Kidney (tissue), 22 donors: ENCODE results near the gene DNTT. TPM values are rescaled to one million over a fixed set of nuclear protein-coding genes. Genes with fewer than 3 reads are reported as not detected.

ENCODE experiments used
- DNase-seq, 5 donors: peaks; one replicate each; pipeline ENCODE4 v3.0.0-alpha.2; 2013 to 2020
- FAIRE-seq: peaks from 2 replicates; lab custom pipeline; 2012; peaks lifted over from hg19 to GRCh38; lab: Jason Lieb, UNC
- H3K27ac ChIP-seq, 2 donors: one replicate each; pipeline ENCODE4 v1.7.0; 2013; ENCODE audit warnings: low read depth in 2 of 2, low read length in 2 of 2, inconsistent platforms in 1 of 2
- H3K27me3 ChIP-seq: one replicate; pipeline ENCODE4 v1.7.1; 2013; ENCODE audit warnings: low read length, inconsistent platforms; ENCODE audit not compliant: control insufficient read depth, insufficient read depth
- H3K36me3 ChIP-seq, 3 donors: one replicate each; pipeline versions ENCODE4 v1.7.0 to v1.7.1; 2013; ENCODE audit warnings: low read length in 3 of 3, control low read depth in 1 of 3, inconsistent platforms in 1 of 3; ENCODE audit not compliant: insufficient read depth in 3 of 3, control insufficient read depth in 2 of 3
- H3K4me1 ChIP-seq, 3 donors: one replicate each; pipeline versions ENCODE4 v1.7.0 to v1.7.1; 2013; ENCODE audit warnings: low read length in 3 of 3, inconsistent platforms in 1 of 3, low read depth in 1 of 3; ENCODE audit not compliant: control insufficient read depth in 2 of 3, insufficient read depth in 2 of 3
- H3K4me3 ChIP-seq, 3 donors: one replicate each; pipeline versions ENCODE4 v1.7.0 to v1.8.1; 2013; ENCODE audit warnings: low read length in 3 of 3, control low read depth in 1 of 3, inconsistent platforms in 1 of 3
- H3K9ac ChIP-seq, 3 donors: one replicate each; pipeline versions ENCODE4 v1.7.0 to v1.7.1; 2013; ENCODE audit warnings: low read length in 3 of 3, control low read depth in 1 of 3, inconsistent platforms in 1 of 3
- H3K9me3 ChIP-seq, 3 donors: one replicate each; pipeline versions ENCODE4 v1.7.0 to v1.7.1; 2013; ENCODE audit warnings: low read length in 3 of 3, control low read depth in 1 of 3, inconsistent platforms in 1 of 3; ENCODE audit not compliant: control insufficient read depth in 2 of 3, insufficient read depth in 1 of 3
- CTCF ChIP-seq: IDR thresholded peaks from 3 replicates; pipeline ENCODE4 v1.5.1; 2012; ENCODE audit warnings: mild to moderate bottlenecking, moderate library complexity, borderline replicate concordance; ENCODE audit not compliant: insufficient read depth; ENCODE audit errors: extremely low read depth
- intact Hi-C: fragments of 100-400 bp; cut with DNase I; formaldehyde crosslinking; loops from one replicate; pipeline ENCODE4 v1.11.1; 2022
- long read RNA-seq, 10 donors: library from polyadenylated mRNA in 1 of 10; unstranded in 1 of 10; transcript quantifications; one replicate each; pipeline ENCODE4 v2.0.0 and lab custom pipeline, GENCODE V29; 2021 to 2026
- polyA plus RNA-seq: library from polyadenylated mRNA; stranded (reverse); fragments of 350-450 nt; fragmentation: Illumina TruSeq; extraction: RNeasy Lipid Tissue Mini Kit (QIAGEN cat#74804); gene quantifications from one replicate; pipeline ENCODE4 v1.2.3, GENCODE V29; 2014; ENCODE audit warnings: low read depth, low replicate concordance; ENCODE audit not compliant: insufficient read depth
- total RNA-seq: library from RNA; stranded (reverse); fragmentation: NEBNext Ultra II Directional; extraction: Animal tissue kit (Norgen Biotek cat#: 25700); gene quantifications from one replicate; pipeline ENCODE4 v1.2.1, GENCODE V29; 2021
- donor health status: control.
- donor health status: control.
- donor health status: control.
- donor health status: control.
- donor health status: control.
- donor health status: DM: yes; HTN: yes; CAD: no.
- donor health status: Normal renal cell carcinoma (clear cell type).

DNTT gene
- total RNA-seq (not detected), polyA plus RNA-seq (not detected)
- long read RNA-seq, donor 1 = 0 reads
- long read RNA-seq, donor 2 = 0 reads
- long read RNA-seq, donor 3 = 0 reads
- long read RNA-seq, donor 4 = 0 reads
- long read RNA-seq, donor 5 = 0 reads
- long read RNA-seq, donor 6 = 0 reads
- long read RNA-seq, donor 7 = 0 reads
- long read RNA-seq, donor 8 = 0 reads
- long read RNA-seq, donor 9 = 0 reads
- long read RNA-seq, donor 10 = 0 reads

- no peak for TF ChIP-seq CTCF
- no peak within 1 kb of the TSS for H3K9ac ChIP-seq
- no peak within 1 kb of the TSS for H3K4me3 ChIP-seq
- no peak for FAIRE-seq
- no peak within 1 kb of the TSS for H3K27ac ChIP-seq
- DNase-seq = no peak
- peaks cover 0 to 4% (median 0%) of the 10 kb centered on the region in 3 donors for H3K4me1 ChIP-seq
- intact Hi-C loops = no loop called here
- H3K27me3 ChIP-seq = no peaks in the 10 kb centered on the region
- H3K9me3 ChIP-seq = no peaks in the 10 kb centered on the region
- H3K36me3 ChIP-seq = no peaks in the 10 kb centered on the region
Observed at GRCh38 chr10:96304230-96304629, at the start of gene DNTT. DNTT (plus strand) TSS chr10:96304434; CDS start chr10:96304498, 64 bp downstream.

- FAIRE-seq = no peak
- intact Hi-C loops = no loop called here
- DNase-seq = no peak
- no peak overlapping the region for H3K27ac ChIP-seq
- no peak overlapping the region for H3K9ac ChIP-seq
- no peaks in the 10 kb centered on the region for H3K36me3 ChIP-seq
- H3K4me1 ChIP-seq = peaks cover 0 to 7% (median 0%) of the 10 kb centered on the region in 3 donors
- no peaks in the 10 kb centered on the region for H3K9me3 ChIP-seq
- TF ChIP-seq CTCF = no peak
- H3K4me3 ChIP-seq = no peak overlapping the region
- no peaks in the 10 kb centered on the region for H3K27me3 ChIP-seq
Observed at GRCh38 chr10:96254976-96255375, 49.3 kb upstream of the DNTT start.

GRCh38 chr10:96255549-96256333 is 48.5 kb upstream of the DNTT start:
- Histone ChIP-seq H3K9ac (no peak overlapping the region), H3K4me3 (no peak overlapping the region), H3K4me1 (peaks cover 0 to 4% (median 0%) of the 10 kb centered on the region in 3 donors), H3K9me3 (no peaks in the 10 kb centered on the region), H3K36me3 (no peaks in the 10 kb centered on the region), H3K27me3 (no peaks in the 10 kb centered on the region), H3K27ac (no peak overlapping the region)
- TF ChIP-seq CTCF = no peak
- intact Hi-C loops = no loop called here
- DNase-seq (peak in 2 of 5 donors; percentile 60 to 69), FAIRE-seq (no peak)
